Nucleus accumbens (tissue), 56 donors: ENCODE data around the gene GPAT3.
A peak's percentile ranks its signal among the peaks of the same experiment; 100 is the strongest.
"Not testable (repeated sequence)": the region's sequence is repeated elsewhere in the genome, so short reads cannot be mapped to it uniquely, and the experiment has no call there.

Experiments
- DNase-seq, 56 donors: peaks; one replicate each; lab custom pipeline; 2025; lab: John Stamatoyannopoulos, UW

The GPAT3 gene

DNA sequence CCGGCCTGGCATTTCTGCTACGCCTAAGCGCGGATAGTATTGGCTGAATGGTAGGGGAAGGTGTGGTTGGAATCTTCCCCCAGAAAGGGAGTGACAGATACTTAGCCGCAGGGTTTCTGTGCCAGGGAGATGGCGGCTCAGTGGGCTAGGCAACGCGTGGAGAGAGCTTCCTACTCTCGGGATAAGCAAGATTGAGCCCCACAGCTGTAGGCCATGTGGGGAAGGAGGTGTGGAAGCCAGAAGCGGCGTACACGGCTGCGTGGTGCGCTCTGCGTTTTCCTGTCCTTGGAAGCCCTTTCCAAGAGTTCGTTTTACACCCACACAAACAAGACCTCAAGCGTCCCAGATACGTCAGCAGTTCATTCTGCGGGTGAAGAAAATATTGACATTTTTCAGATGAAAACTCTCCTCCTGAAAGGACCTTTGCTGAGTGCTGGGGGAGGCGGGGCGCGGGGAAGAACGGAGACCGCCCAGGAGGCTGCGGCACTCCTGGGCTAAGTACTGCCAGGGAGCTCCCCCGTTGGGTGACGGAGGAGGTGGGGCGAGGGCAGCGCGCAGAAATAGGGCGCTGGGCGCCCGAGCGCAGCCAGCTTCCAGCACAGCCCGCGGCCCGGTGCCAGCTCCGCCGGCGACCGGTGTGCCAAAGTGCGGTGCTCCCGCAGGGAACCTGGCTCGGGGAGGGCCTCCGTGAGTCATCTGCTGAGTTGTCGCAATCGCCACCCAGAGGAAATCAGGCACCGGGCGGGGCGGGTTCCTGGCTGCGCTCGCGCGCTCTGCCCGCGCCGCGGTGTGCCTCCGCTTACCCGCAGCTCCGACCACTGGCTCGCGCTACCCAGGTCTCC is at the start of gene GPAT3:
Gene GPAT3, plus strand, starts transcription at position 589 of the 842 bp plus-strand sequence. CDS start 515 bp downstream, outside the sequence.
- DNase-seq: peak in 50 of 56 donors; percentile 2 to 74 (median 26)

DNA sequence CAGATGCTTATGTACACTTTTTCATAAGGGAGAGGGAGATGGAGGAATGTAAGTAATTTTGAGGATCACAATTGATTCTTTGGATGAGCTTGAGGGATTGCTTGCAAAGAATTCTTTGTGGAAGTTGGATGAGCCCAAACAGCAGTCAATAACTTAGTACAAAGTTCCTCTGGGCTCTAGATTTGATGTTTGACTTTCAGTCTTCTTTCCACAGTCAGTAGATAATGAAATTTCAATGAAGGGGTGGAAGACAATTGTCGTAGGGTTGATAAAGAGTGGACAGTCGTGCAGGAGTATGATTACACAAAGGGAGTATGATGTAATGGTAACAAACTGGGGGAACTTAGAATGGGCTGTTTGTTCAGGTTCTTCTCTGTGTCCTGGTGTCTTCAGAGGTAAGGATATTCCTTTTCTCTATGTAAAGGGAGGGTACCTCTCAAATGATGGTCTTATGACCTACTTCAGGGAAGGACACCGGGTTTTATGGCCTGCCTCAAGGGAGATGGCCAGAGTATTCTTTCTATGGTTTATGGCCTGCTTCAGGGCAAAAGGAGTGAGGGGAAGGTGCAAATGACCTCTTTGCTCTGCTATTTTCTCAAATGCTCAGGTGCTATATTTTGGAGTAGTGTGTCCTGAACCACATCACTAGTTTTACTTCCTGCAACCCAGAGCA is 49.3 kb upstream of the GPAT3 start:
- DNase-seq: no peak

GRCh38 chr4:83489711-83490326 is 46.1 kb upstream of the GPAT3 start:
- DNase-seq: no peak

DNA sequence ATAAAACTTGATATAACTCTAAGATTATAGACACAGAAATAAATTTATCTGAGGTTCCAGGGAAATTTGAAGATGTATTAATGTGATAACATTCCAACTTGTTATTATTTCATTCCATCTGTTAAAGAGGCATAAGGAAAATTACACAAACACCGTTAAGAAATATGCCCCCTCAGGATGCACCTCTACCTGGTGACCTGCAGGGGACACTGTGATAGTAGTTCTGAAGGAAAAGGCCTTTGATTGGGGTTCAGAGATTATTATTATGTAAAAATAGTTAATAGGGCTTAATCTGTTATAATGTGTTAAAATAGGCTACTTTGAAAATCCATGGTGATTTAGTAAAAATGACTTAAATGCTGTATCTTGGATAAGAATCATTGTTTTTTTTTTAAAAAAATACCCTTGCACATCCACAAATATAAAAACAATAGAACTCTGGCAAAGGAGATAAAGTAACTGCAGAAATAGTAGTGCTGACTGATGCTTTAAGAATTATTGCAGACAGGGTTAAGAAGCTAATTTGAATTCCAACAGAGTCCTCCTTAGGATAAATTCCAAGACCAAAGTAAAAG is 44.9 kb upstream of the GPAT3 start:
- DNase-seq: no peak

- not testable (repeated sequence) for DNase-seq
Observed at GRCh38 chr4:83496085-83496917, 39.6 kb upstream of the GPAT3 start.

DNA sequence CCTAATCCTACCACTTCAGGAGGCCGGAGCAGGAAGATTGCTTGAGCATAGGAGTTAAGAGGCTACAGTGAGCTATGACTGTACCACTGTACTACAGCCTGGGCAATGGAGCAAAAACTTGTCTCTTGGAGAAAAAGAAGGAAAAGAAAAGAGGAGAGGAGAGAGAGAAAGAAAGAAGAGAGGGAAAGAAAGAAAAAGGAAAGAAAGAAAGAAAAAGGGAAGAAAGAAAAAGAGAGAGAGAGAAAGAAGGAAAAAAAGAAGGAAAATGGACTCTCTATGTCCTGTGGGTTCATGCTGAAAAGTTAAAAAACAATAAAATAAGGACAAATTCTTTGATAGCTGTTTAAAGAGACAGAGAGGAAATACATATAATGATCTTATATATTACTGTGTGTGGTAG is 37.7 kb upstream of the GPAT3 start:
- DNase-seq: no peak

GRCh38 chr4:83501671-83502070 is 34.2 kb upstream of the GPAT3 start:
- not testable (repeated sequence) for DNase-seq

GRCh38 chr4:83503974-83504373 is 31.9 kb upstream of the GPAT3 start:
- DNase-seq: no peak

DNA sequence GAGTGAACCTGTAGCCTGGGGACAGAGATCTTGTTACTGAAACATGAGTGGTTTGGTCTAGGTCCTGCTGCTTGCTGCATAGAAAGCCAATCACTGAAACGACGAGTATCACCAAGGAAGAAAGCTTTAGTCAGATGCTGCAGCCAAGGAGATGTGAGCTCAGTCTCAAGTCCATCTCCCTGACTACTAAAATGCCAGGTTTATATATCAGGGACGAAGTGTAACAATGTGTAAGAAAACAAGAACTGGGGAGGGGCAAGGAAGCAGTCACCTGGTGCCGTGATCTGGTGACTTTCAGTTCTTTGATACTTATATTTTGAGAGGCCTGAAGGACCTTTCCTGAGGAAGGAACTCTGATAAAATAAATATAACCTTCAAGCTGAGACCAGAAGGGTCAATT is 31.4 kb upstream of the GPAT3 start:
- no peak for DNase-seq

DNA sequence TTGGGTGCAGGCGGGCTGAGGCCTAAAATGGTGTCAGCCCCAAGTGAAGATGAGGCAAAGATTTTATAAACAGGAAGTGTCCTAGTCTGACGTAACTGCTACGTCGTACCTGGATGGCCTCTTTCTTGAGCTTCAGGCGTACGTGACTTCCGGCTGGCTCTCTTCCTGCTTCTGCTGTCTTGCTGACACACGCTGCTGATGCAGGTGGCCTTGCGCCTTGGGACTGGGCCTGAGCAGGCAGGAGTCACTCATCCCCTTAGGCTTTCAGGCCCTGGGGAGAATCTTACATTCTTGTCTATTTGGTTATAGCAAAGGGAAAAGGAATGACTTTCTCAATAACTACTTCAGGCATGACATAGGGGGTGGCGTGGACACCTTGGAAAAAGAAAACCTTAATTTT is 30.9 kb upstream of the GPAT3 start:
- DNase-seq: no peak

- DNase-seq: peak in 7 of 56 donors; percentile 1 to 18 (median 2)
Observed at GRCh38 chr4:83509156-83509585, 26.7 kb upstream of the GPAT3 start.

DNA sequence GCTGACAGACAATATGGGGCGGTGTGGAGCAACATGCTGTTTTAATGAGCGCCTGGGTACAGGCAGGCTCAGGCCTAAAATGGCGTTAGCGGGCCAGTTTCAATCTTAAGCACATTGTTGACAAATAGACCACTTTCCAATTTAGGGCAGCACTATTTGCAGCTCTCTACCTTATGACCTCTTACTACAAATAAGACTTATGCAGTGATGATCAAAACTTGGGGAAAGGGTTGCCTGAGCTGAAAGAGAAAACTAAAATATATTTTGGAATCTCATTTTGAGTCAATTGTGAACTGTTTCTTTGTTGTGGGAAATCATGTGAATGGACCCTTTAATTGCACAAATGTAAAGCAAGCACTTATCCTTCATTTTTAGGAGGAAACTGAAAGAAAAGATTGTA is 25.5 kb upstream of the GPAT3 start:
- no peak for DNase-seq

- DNase-seq: no peak
Observed at GRCh38 chr4:83516042-83516772, 19.7 kb upstream of the GPAT3 start.

GRCh38 chr4:83522239-83522638 is 13.7 kb upstream of the GPAT3 start:
- no peak for DNase-seq

DNA sequence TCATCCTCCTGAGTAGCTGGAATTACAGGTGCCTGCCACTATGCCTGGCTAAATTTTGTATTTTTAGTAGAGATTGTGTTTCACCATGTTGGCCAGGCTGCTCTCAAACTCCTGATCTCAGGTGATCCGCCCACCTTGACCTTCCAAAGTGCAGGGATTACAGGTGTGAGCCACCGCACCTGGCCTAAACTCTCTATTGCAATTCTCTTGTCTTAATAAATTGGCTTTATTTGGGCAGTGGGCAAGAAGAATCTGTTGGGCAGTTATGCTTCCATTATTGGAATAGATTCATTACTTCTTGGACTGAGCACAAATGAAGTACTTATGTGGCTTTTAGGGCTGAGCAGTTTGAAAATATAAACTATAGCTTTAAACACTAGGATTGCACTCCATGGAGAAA is 8.2 kb upstream of the GPAT3 start:
- DNase-seq: no peak

GRCh38 chr4:83536362-83537272 is 709 bp downstream of the GPAT3 start:
- DNase-seq: peak in 7 of 56 donors; percentile 14 to 37 (median 32)

GRCh38 chr4:83542225-83542624 is 6.3 kb downstream of the GPAT3 start:
- DNase-seq: no peak

DNA sequence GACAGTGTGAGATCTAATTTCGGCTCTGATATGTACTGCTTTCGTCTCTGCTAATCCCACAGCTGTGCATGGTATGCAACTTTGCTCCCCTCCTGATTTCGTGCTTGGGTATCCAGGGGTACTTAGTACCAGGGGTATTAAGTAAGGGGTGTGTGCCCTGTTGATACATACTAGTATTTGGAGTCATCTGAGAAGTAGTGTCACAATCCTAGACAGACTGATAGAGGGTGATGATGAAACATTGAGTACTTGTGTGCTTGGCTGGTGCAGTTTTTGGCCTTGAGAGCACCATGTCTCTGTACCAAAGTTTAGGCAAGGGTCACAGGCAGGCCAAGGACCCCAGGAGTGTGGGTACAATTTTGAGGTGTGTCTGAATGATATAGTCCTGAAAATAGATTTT is 10.9 kb downstream of the GPAT3 start:
- no peak for DNase-seq
